Stimulated activated CD8-positive, alpha-beta memory T cell treated with anti-CD3 and anti-CD28 coated beads, Interleukin-7, amount 100 ng/mL, for 24 hours (primary cell): ENCODE results near the gene DYNLT2.

Experiments used
- DNase-seq: peaks from one replicate; pipeline ENCODE4 v3.0.0-alpha.2; 2020; ENCODE audit warnings: low read depth

Gene DYNLT2

GRCh38 chr6:169751242-169752073 is at the start of gene DYNLT2, which contains the start of gene ERMARD:
Gene DYNLT2, minus strand, starts transcription at chr6:169751572. Its CDS starts 114 bp downstream, at chr6:169751458.
Gene ERMARD, plus strand, starts transcription at chr6:169751622. Its CDS starts 36 bp downstream, at chr6:169751658.
- DNase-seq: peak; percentile 84

- DNase-seq: no peak
Observed at GRCh38 chr6:169800668-169801395, 49.5 kb upstream of the DYNLT2 start.

GRCh38 chr6:169800116-169800667 is 48.8 kb upstream of the DYNLT2 start:
- DNase-seq: no peak

- no peak for DNase-seq
Observed at GRCh38 chr6:169799474-169799926, 48.1 kb upstream of the DYNLT2 start.

GRCh38 chr6:169798764-169799473 is 47.5 kb upstream of the DYNLT2 start:
- no peak for DNase-seq

GRCh38 chr6:169795196-169795595 is 43.8 kb upstream of the DYNLT2 start:
- DNase-seq: no peak

- no peak for DNase-seq
Observed at GRCh38 chr6:169794317-169795055, 43.1 kb upstream of the DYNLT2 start.

- no peak for DNase-seq
Observed at GRCh38 chr6:169793408-169793807, 42.0 kb upstream of the DYNLT2 start.

GRCh38 chr6:169792306-169793015 is 41.1 kb upstream of the DYNLT2 start:
- DNase-seq: no peak

GRCh38 chr6:169791721-169792131 is 40.4 kb upstream of the DYNLT2 start:
- no peak for DNase-seq

GRCh38 chr6:169789944-169790927 is 38.9 kb upstream of the DYNLT2 start:
- DNase-seq: peak; percentile 51

- DNase-seq: no peak
Observed at GRCh38 chr6:169789146-169789943, 38.0 kb upstream of the DYNLT2 start.

GRCh38 chr6:169788809-169789145 is 37.4 kb upstream of the DYNLT2 start:
- DNase-seq: no peak

- DNase-seq: no peak
Observed at GRCh38 chr6:169787797-169788196, 36.4 kb upstream of the DYNLT2 start.

- DNase-seq: no peak
Observed at GRCh38 chr6:169786349-169786748, 35.0 kb upstream of the DYNLT2 start.

- no peak for DNase-seq
Observed at GRCh38 chr6:169785566-169785965, 34.2 kb upstream of the DYNLT2 start.

GRCh38 chr6:169784821-169785340 is 33.5 kb upstream of the DYNLT2 start:
- no peak for DNase-seq
